SH-SY5Y (cell line): Measurements from ENCODE around the gene FTMT.

Source experiments
- GATA2 ChIP-seq: IDR thresholded peaks from 2 replicates; pipeline ENCODE4 v1.6.1; 2011; ENCODE audit warnings: mild to moderate bottlenecking, low read depth, low read length
- GATA3 ChIP-seq: IDR thresholded peaks from 2 replicates; pipeline ENCODE4 v1.6.1; 2011; ENCODE audit warnings: low read depth, mild to moderate bottlenecking, low read length, moderate library complexity

The FTMT gene

GRCh38 chr5:121851643-121852574, at the start of gene FTMT:
Gene FTMT (plus strand): TSS chr5:121851882. CDS start chr5:121851964, 82 bp downstream.
- TF ChIP-seq GATA2 (no peak), GATA3 (no peak)

DNA sequence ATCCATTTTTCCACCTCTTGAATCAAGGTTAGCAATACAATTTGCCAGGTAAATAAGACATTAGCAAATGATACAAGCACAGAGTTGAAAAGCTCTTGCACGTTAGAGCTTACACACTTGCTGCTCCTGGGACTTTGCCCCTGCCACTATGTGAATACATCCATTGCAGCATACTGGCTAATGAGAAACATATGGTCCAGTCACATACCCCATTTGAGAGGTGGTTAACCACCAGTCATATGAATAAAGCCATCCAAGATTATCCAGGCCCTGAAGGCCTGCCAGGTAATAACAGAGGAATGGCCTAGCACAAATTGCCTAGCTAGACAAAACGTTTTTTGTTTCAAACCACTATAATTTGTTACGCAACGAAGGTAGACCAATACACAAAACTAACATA, 45.8 kb upstream of the FTMT start:
- TF ChIP-seq GATA2 (no peak), GATA3 (no peak)

- no peak for TF ChIP-seq GATA2
- TF ChIP-seq GATA3 = no peak
Measured at GRCh38 chr5:121816164-121816563, 35.5 kb upstream of the FTMT start.

DNA sequence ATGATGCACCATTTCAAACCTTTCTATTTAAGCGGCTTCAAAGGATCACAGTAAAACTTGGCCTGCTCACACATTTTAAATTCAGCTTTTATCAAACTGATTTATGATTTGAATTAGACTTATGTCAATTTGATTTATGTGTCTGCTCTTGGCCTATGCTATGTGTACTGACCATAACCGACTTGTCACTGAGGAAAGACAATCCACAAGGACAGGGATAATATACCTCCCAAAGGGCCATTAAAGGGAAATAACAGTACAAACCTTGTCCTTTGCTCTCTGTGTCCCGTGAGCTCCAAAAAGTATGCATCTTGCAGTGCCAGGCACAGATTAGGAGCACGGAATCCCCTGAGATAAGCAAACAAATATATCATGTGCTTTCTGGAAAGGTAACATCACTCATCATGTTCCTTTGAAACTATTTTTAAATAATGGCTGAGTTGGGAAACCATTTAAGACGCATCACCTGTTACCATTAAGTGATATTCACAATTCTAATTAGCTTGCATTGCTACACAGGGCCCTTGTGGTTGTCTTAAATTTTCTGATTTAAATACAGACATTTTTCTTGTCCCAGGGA, 31.9 kb upstream of the FTMT start:
- TF ChIP-seq GATA3 (no peak), GATA2 (no peak)

- TF ChIP-seq GATA2 = no peak
- TF ChIP-seq GATA3 = no peak
Measured at GRCh38 chr5:121833617-121834016, 18.1 kb upstream of the FTMT start.

DNA sequence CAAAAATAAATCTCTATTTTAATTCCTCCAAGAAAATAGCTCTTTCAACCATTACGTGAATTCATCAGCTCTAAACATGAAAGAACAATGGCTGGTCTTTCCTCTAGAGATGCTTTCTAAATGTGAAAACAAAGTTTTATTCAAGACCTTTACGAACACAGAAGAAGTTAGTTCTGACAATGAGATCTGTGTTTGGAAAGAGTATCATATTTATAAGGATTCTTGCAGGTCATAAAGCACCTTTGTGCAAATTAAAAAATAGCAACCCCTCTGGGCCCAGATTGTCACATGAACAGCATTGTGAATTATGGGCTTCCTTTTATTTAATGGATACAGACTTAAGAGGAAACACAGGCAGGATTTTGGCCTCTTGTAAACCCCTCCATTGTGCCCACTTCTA, 17.7 kb upstream of the FTMT start:
- TF ChIP-seq GATA3 (no peak), GATA2 (no peak)

GRCh38 chr5:121841892-121842291, 9.8 kb upstream of the FTMT start:
- TF ChIP-seq GATA2 (no peak), GATA3 (no peak)

DNA sequence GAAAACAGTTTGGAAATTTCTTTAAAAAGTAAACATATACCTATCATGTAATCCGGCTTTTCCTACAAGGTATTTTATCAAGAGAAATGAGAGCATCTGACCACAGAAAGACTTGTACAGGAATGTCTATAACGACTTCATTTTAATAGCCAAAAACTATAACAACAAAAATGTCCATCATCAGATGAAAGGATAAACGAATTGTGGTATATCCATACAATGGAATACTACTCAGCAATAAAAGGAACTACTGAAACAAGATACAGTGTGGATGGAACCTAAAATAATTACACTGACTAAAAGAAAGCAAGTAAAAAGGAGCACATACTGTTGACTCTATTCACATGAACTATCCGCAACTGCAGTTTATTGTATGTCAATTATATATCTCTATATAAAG, 1.4 kb upstream of the FTMT start:
- no peak for TF ChIP-seq GATA3
- TF ChIP-seq GATA2 = no peak

DNA sequence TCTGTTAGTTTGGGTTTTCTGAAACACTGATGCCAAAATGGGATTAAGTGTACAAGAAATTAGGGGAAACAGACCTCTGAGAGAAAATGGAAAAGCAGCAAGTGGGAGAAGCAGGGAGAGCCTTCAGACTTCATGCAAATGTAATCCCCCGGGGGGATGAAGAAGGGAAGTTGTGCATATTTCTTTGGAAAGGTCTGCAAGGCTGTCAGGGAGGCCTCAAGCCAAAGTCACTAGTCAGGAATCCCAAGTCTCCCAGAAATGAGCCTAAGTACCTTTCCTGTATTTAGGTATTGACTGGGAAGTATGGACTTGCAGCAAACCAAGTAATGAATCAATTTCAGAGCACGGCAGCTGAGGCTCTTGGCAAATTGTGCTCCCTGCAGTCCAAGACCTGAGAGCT, 2.2 kb downstream of the FTMT start:
- TF ChIP-seq GATA3 = no peak
- no peak for TF ChIP-seq GATA2

- TF ChIP-seq GATA2 (no peak), GATA3 (no peak)
Measured at GRCh38 chr5:121862801-121863200, 11.1 kb downstream of the FTMT start.

DNA sequence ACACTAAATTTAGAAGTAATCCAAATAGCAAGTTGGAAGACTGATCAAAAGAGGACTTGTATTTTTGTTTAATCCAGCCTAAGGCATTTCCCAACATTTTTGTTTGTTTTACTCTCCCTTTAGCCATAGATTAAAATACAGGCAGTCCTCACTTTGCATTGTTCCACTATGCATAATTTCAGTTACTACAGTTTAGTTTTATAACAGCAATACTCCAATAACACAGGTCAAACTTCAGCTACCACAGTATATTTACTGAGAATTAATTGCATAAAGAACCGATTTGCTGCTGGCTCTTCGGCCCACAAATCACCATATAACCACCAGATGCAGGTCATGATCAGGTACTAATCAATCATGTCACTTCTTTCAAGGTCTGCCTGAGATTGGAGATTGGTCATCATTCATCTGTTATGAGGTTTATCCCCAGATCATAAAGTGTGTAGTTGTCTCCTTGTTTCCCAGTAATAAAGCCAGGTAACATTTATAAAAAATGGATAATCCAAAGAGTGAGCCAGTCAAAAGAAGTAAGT, 12.1 kb downstream of the FTMT start:
- TF ChIP-seq GATA2 (no peak), GATA3 (no peak)

DNA sequence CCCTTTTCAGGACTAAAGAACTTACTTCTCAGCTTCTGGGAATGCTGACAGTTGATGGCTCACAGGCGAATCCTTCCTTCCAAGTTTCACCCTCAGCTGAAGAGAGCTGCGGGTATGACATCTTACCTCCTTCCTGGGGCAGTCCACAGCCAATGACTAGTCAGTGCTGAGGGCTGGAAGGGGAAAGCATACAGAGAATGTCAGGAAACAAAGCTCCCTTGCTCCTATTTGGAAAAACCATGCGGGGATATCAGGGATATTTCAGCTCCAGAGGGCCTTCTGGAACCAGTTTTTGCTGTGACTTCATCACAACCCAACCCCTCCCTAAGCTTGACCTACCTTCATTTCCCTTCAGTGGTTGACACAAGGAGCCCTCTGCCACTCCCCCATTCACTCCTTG, 15.7 kb downstream of the FTMT start:
- TF ChIP-seq GATA2 (no peak), GATA3 (no peak)

DNA sequence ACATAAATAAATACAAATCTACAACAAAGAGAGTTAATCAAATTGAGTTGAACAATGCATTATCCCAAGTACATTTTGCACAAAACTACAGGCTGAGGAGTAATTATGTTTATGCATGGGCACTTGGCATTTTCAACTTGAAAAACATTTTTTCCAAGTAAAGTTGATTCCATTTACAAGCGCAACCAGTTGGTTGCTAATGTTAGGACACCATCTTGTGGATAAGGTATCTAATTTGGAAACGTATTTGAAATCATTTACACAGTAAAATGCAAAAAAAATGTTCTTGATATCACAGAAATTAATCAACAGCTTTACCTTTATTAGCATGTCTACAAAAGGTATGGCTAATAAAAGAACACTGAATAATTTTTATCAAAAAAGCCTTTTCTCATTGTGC, 18.8 kb downstream of the FTMT start:
- no peak for TF ChIP-seq GATA2

DNA sequence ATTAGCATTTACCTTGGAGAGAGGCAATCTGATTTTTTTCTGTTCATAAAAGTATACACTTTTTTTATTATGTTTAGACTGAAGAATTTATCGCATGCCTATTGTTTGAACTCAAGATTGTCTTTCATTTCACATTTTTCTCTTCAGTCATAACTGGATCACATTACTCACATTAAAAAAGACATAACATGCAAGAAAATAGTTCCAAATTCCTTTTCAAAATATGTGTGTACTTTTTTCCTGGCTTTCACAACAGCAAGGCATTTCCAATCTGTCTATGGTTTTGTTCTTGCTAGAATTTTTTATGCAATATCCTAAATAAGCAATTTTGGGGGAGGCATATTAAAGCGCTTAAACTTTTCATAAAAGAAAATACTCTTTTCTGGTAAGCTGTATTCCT, 21.2 kb downstream of the FTMT start:
- no peak for TF ChIP-seq GATA3
- TF ChIP-seq GATA2 = no peak

- TF ChIP-seq GATA2 (no peak), GATA3 (no peak)
Measured at GRCh38 chr5:121873409-121873808, 21.7 kb downstream of the FTMT start.
